ENCODE measurements around the gene EIF3K. TPM values are rescaled to one million over a fixed set of nuclear protein-coding genes. Genes with fewer than 3 reads are reported as not detected.

EIF3K gene
- total and polyA plus RNA-seq, 2 of the 13 experiments (the other 11 are each of a cell fraction or from before 2014, with no cell fraction given), result 179 to 258 TPM

- TF ChIP-seq SP4 (CRISPR knock-in tag; IDR thresholded peaks at IDR 0.05) (peak; percentile 79), TFDP1 (CRISPR knock-in tag; IDR thresholded peaks at IDR 0.05; ENCODE audit: borderline replicate concordance) (peak; percentile 87), ZGPAT (CRISPR knock-in tag; IDR thresholded peaks at IDR 0.05) (peak; percentile 27; the same call in 1 of the 2 replicates), MTERF4 (CRISPR knock-in tag; IDR thresholded peaks at IDR 0.05) (peak; percentile 92), FOSL2 (CRISPR knock-in tag; IDR thresholded peaks at IDR 0.05) (peak; percentile 67), POLR2A (IDR thresholded peaks at IDR 0.05; ENCODE audit: insufficient read depth in 1 of 2, low read depth in 2 of 2, low read length in 2 of 2) (peak; percentile 97), FOXA3 (CRISPR knock-in tag; IDR thresholded peaks at IDR 0.05) (0 out of 2 replicates have a peak, but pooled peaks have one; percentile 3), NCOA5 (CRISPR knock-in tag; IDR thresholded peaks at IDR 0.05) (no peak), TEF (CRISPR knock-in tag; IDR thresholded peaks at IDR 0.05) (no peak), ZFY (CRISPR knock-in tag; IDR thresholded peaks at IDR 0.05) (peak; percentile 60; the same call in 1 of the 2 replicates), HNRNPLL (IDR thresholded peaks at IDR 0.05; ENCODE audit: low read depth, low read length, poor library complexity, severe bottlenecking) (peak; percentile 82), SETDB1 (CRISPR knock-in tag; IDR thresholded peaks at IDR 0.05; ENCODE audit: borderline replicate concordance) (no peak), ZMYM4 (CRISPR knock-in tag; IDR thresholded peaks at IDR 0.05) (0 out of 2 replicates have a peak, but pooled peaks have one; percentile 51), SAP130 (CRISPR knock-in tag; IDR thresholded peaks at IDR 0.05; ENCODE audit: low read depth) (peak; percentile 82), ATF3 (CRISPR knock-in tag; IDR thresholded peaks at IDR 0.05) (no peak; the same call in 1 of the 2 replicates), AFF4 (CRISPR knock-in tag; IDR thresholded peaks at IDR 0.05) (peak; percentile 76), CHCHD3 (CRISPR knock-in tag; IDR thresholded peaks at IDR 0.05) (0 out of 2 replicates have a peak, but pooled peaks have one; percentile 52), HNRNPK (IDR thresholded peaks at IDR 0.05; ENCODE audit: low read depth, low read length, poor library complexity, severe bottlenecking) (peak; percentile 76), NKX3-1 (CRISPR knock-in tag; IDR thresholded peaks at IDR 0.05) (0 out of 2 replicates have a peak, but pooled peaks have one; percentile 8), ZNF234 (CRISPR knock-in tag; conservative IDR thresholded peaks at IDR 0.05) (no peak), ZC3H13 (CRISPR knock-in tag; IDR thresholded peaks at IDR 0.05) (no peak), ZNF382 (CRISPR knock-in tag; IDR thresholded peaks at IDR 0.05; ENCODE audit: borderline replicate concordance) (no peak)
Measured at GRCh38 chr19:38647368-38647965, 28.5 kb downstream of the EIF3K start, which contains the start of gene ACTN4 (continued).

All from HepG2 (cell line).